Smooth muscle cell of the umbilical artery (primary cell): ENCODE measurements around the gene CXCL12. TPM values are rescaled to one million over a fixed set of nuclear protein-coding genes. Genes with fewer than 3 reads are reported as not detected.

Source experiments
- total RNA-seq: library from RNA; depleted of rRNA; stranded (reverse); fragments of >200 nt; gene quantifications from 2 replicates; pipeline ENCODE4 v1.2.3, GENCODE V29; 2014

The CXCL12 gene
- total RNA-seq = 5.6 and 8.5 TPM in 2 replicates

DNA sequence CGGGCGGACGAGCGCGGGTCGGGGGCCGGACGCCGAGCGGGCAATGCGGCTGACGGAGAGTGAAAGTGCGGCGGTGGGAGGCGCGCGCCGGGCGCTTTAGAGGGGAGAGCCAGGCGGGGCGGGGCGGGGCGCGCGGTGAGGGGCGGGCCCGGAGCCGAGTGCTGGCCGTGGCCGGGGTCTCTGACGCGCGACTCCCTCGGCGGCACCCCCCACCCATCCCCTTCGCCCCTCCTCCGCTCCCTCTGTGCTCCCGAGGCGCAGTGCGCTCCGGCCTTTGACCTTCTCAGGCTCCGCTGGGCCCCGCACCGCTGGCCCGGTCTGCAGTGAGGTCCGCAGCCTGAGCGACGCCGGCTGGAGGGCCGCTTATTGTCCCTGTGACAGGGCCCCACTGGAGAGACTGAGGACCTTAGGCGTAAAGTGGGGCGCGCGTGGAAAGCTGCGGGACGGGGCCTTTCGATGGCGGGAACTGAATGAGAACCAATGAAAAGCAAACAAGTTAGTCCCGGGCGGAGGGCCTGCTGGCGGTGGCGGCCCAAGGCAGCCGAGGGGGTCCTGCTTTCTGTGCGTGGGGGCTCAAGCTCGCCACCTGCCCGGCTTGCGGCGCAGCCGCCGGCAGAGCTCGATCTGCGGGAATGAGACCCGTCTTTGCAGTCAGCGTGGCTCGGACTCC, at the start of gene CXCL12:
Gene CXCL12 (minus strand): TSS at position 72 of the 670 bp plus-strand sequence. CDS start 92 bp downstream, outside the sequence.

